GM06990 (cell line): ENCODE results near the gene ESCO1.

Experiments
- DNase-seq: peaks from one replicate; pipeline ENCODE4 v3.0.0-alpha.2; 2011; ENCODE audit not compliant: insufficient read length; ENCODE audit errors: extremely low read depth
- H3K27me3 ChIP-seq: replicated peaks from 2 replicates; pipeline ENCODE4 v1.6.0; 2011; ENCODE audit warnings: low read length; ENCODE audit not compliant: control insufficient read depth, insufficient read depth
- H3K36me3 ChIP-seq: 2 replicates; pipeline ENCODE4 v1.5.1; 2011; ENCODE audit warnings: low read length; ENCODE audit not compliant: control insufficient read depth, insufficient read depth
- H3K4me3 ChIP-seq: replicated peaks from 2 replicates; pipeline ENCODE4 v1.5.1; 2011; ENCODE audit warnings: low read depth, mild to moderate bottlenecking, control low read depth, low read length
- CTCF ChIP-seq: IDR thresholded peaks from 2 replicates; pipeline ENCODE4 v1.5.1; 2011; ENCODE audit warnings: low read length, control low read depth, mild to moderate bottlenecking, inconsistent platforms; ENCODE audit not compliant: insufficient read depth, poor library complexity, severe bottlenecking

ESCO1 gene

GRCh38 chr18:21604671-21605070 lies 4.2 kb upstream of the ESCO1 start:
- Histone ChIP-seq H3K36me3 (no peaks in the 10 kb centered on the region), H3K27me3 (no peaks in the 10 kb centered on the region), H3K4me3 (peak overlapping the region; percentile 3; the same call in 1 of the 2 replicates)
- no peak for DNase-seq
- TF ChIP-seq CTCF = no peak

GRCh38 chr18:21602299-21602587 lies 1.7 kb upstream of the ESCO1 start:
- TF ChIP-seq CTCF = no peak
- Histone ChIP-seq H3K4me3 (no peak overlapping the region), H3K36me3 (no peaks in the 10 kb centered on the region), H3K27me3 (no peaks in the 10 kb centered on the region)
- no peak for DNase-seq

GRCh38 chr18:21599585-21600525 lies 649 bp downstream of the ESCO1 start:
- Histone ChIP-seq H3K4me3 (peak overlapping the region; percentile 80), H3K27me3 (no peaks in the 10 kb centered on the region), H3K36me3 (no peaks in the 10 kb centered on the region)
- DNase-seq = peak; percentile 33
- no peak for TF ChIP-seq CTCF

GRCh38 chr18:21598726-21599584 lies 1.5 kb downstream of the ESCO1 start:
- no peak for TF ChIP-seq CTCF
- Histone ChIP-seq H3K27me3 (no peaks in the 10 kb centered on the region), H3K36me3 (no peaks in the 10 kb centered on the region), H3K4me3 (peak overlapping the region; percentile 80)
- peak; percentile 37 for DNase-seq

- no peaks in the 10 kb centered on the region for H3K27me3 ChIP-seq
- no peak for TF ChIP-seq CTCF
- no peaks in the 10 kb centered on the region for H3K36me3 ChIP-seq
- no peak overlapping the region for H3K4me3 ChIP-seq
- DNase-seq = no peak
Measured at GRCh38 chr18:21597620-21598019, 2.9 kb downstream of the ESCO1 start.
